HG03442 (cell line): ENCODE results near the gene ARID5B.
A peak's percentile ranks its signal among the peaks of the same experiment; 100 is the strongest.

Experiments
- ATAC-seq: cut with Tn5 transposase; IDR thresholded peaks from one replicate; pipeline ENCODE4 v1.9.1; 2021; ENCODE audit warnings: mild to moderate bottlenecking, moderate library complexity; ENCODE audit not compliant: unreplicated experiment

Gene ARID5B

GRCh38 chr10:61937631-61938351, 36.3 kb downstream of the ARID5B start:
- ATAC-seq, result peak; percentile 45

GRCh38 chr10:61939902-61940301, 38.4 kb downstream of the ARID5B start:
- ATAC-seq, result no peak

- no peak for ATAC-seq
Measured at GRCh38 chr10:61941202-61941681, 39.7 kb downstream of the ARID5B start.

GRCh38 chr10:61942604-61943461, 41.3 kb downstream of the ARID5B start:
- ATAC-seq, result no peak

- peak; percentile 49 for ATAC-seq
Measured at GRCh38 chr10:61943674-61944378, 42.3 kb downstream of the ARID5B start.

GRCh38 chr10:61944410-61945147, 43.1 kb downstream of the ARID5B start:
- ATAC-seq, result no peak

GRCh38 chr10:61949687-61950086, 48.2 kb downstream of the ARID5B start:
- no peak for ATAC-seq

GRCh38 chr10:61950449-61951143, 49.1 kb downstream of the ARID5B start:
- no peak for ATAC-seq

GRCh38 chr10:61951144-61951483, 49.6 kb downstream of the ARID5B start:
- no peak for ATAC-seq

- no peak for ATAC-seq
Measured at GRCh38 chr10:61952028-61952674, 50.7 kb downstream of the ARID5B start.

- ATAC-seq, result no peak
Measured at GRCh38 chr10:61953183-61953582, 51.7 kb downstream of the ARID5B start.

GRCh38 chr10:61957806-61958205, 56.3 kb downstream of the ARID5B start:
- ATAC-seq, result no peak

GRCh38 chr10:61958311-61958710, 56.8 kb downstream of the ARID5B start:
- ATAC-seq, result no peak

GRCh38 chr10:61958805-61959204, 57.3 kb downstream of the ARID5B start:
- no peak for ATAC-seq

- no peak for ATAC-seq
Measured at GRCh38 chr10:61959814-61960213, 58.3 kb downstream of the ARID5B start.

- ATAC-seq, result no peak
Measured at GRCh38 chr10:61960396-61961120, 59.1 kb downstream of the ARID5B start.

GRCh38 chr10:61961278-61961677, 59.8 kb downstream of the ARID5B start:
- ATAC-seq, result peak; percentile 57

GRCh38 chr10:61962971-61963370, 61.5 kb downstream of the ARID5B start:
- ATAC-seq, result no peak

- no peak for ATAC-seq
Measured at GRCh38 chr10:61963669-61964058, 62.2 kb downstream of the ARID5B start.
